HCT116 (cell line): ENCODE results near the gene CPA5. TPM values are rescaled to one million over a fixed set of nuclear protein-coding genes. Genes with fewer than 3 reads are reported as not detected.

Experiments used
- ATAC-seq: fragments of 200-7000 bp; cut with Tn5 transposase; 2 replicates; pipeline ENCODE4 v1.9.1; 2020; ENCODE audit warnings: mild to moderate bottlenecking, moderate library complexity
- BruUV-seq: library from RNA; stranded (reverse); fragments of 400-500 nt; replicated peaks from 2 replicates; lab custom pipeline; 2021; lab: Mats Ljungman, UMichigan
- CTCF ChIA-PET: fragments of 300-600 bp; sonication (Branson Sonifier 250); formaldehyde crosslinking; loops from one replicate; lab custom pipeline; 2021; ENCODE audit warnings: antibody characterized with exemption; lab: Charles Lee
- POLR2A ChIA-PET: fragments of 300-600, 350-600 bp; sonication (Branson Sonifier 250); formaldehyde crosslinking; loops from one replicate; lab custom pipeline; 2021; ENCODE audit warnings: antibody characterized with exemption; lab: Charles Lee
- RAD21 ChIA-PET, 2 experiments: fragments of 300-600 bp; sonication (Branson Sonifier 250); formaldehyde crosslinking; loops; one replicate each; lab custom pipeline; 2023; ENCODE audit warnings: low total read pairs in 2 of 2; ENCODE audit not compliant: uncharacterized antibody in 2 of 2, unreplicated experiment in 2 of 2, low non-redundant PET in 1 of 2; lab: Charles Lee
- DNase-seq: peaks from one replicate; pipeline ENCODE4 v3.0.0-alpha.2; 2010; ENCODE audit warnings: low read depth, low spot score
- H2AFZ ChIP-seq: fragments of 200-600 bp; shearing (Covaris generic), sonication (generic); 2 replicates; pipeline ENCODE4 v1.6.1; 2017; ENCODE audit warnings: low read depth, mixed run types, mixed read lengths, antibody characterized with exemption, low read length; ENCODE audit not compliant: poor library complexity, severe bottlenecking
- H3K27ac ChIP-seq: 2 replicates; pipeline ENCODE4 v1.5.1; 2012; ENCODE audit warnings: low read depth, low read length
- H3K27me3 ChIP-seq: fragments of 200-600 bp; sonication (generic); 2 replicates; pipeline ENCODE4 v1.6.1; 2016; ENCODE audit warnings: mixed run types, low read length, mixed read lengths; ENCODE audit not compliant: insufficient read depth
- H3K36me3 ChIP-seq, 2 experiments: fragments of 200-500 bp in 1 of 2; fragments of 200-600 bp in 1 of 2; sonication (Bioruptor generic) in 1 of 2; sonication (generic) in 1 of 2; 2 replicates each; pipeline versions ENCODE4 v1.5.1 to v1.6.1; 2014 to 2016; ENCODE audit warnings: low read length in 2 of 2, inconsistent platforms in 1 of 2, mixed read lengths in 1 of 2, mixed run types in 1 of 2; ENCODE audit not compliant: insufficient read depth in 2 of 2, control insufficient read depth in 1 of 2
- H3K4me1 ChIP-seq, 2 experiments: fragments of 200-600 bp in 1 of 2; sonication (generic) in 1 of 2; 2 replicates each; pipeline versions ENCODE4 v1.5.1 to v1.6.1; 2012 to 2017; ENCODE audit warnings: low read length in 2 of 2, inconsistent platforms in 1 of 2, mild to moderate bottlenecking in 1 of 2, mixed read lengths in 1 of 2, mixed run types in 1 of 2, moderate library complexity in 1 of 2; ENCODE audit not compliant: insufficient read depth in 2 of 2, control insufficient read depth in 1 of 2
- H3K4me2 ChIP-seq: fragments of 200-600 bp; sonication (generic); 2 replicates; pipeline ENCODE4 v1.6.1; 2017; ENCODE audit warnings: mixed run types, low read length, mixed read lengths
- H3K4me3 ChIP-seq, 2 experiments: fragments of 200-600 bp in 1 of 2; sonication (generic) in 1 of 2; replicated peaks in 1 of 2; 2 replicates each; pipeline ENCODE4 v1.5.1; 2011 to 2016; ENCODE audit warnings: low read length in 2 of 2, control low read depth in 1 of 2, low read depth in 1 of 2, mild to moderate bottlenecking in 1 of 2, mixed read lengths in 1 of 2, mixed run types in 1 of 2
- H3K79me2 ChIP-seq: fragments of 200-600 bp; sonication (generic); 2 replicates; pipeline ENCODE4 v1.6.1; 2017; ENCODE audit warnings: mild to moderate bottlenecking, mixed run types, low read length, moderate library complexity, mixed read lengths; ENCODE audit not compliant: insufficient read depth
- H3K9ac ChIP-seq: fragments of 200-600 bp; sonication (generic); 2 replicates; pipeline ENCODE4 v1.6.1; 2016; ENCODE audit warnings: low read length, mixed read lengths
- H3K9me2 ChIP-seq: fragments of 200-600 bp; sonication (generic), shearing (Covaris generic); 2 replicates; pipeline ENCODE4 v1.6.1; 2017; ENCODE audit warnings: mixed run types, mild to moderate bottlenecking, moderate library complexity; ENCODE audit not compliant: insufficient read depth
- H3K9me3 ChIP-seq, 2 experiments: fragments of 200-500 bp in 1 of 2; fragments of 200-600 bp in 1 of 2; sonication (Bioruptor generic) in 1 of 2; sonication (generic) in 1 of 2; 2 replicates each; pipeline ENCODE4 v1.6.1; 2014 to 2017; ENCODE audit warnings: low read length in 2 of 2, mixed read lengths in 2 of 2, inconsistent platforms in 1 of 2, low read depth in 1 of 2, mild to moderate bottlenecking in 1 of 2, mixed run types in 1 of 2, moderate library complexity in 1 of 2; ENCODE audit not compliant: control insufficient read depth in 1 of 2, insufficient read depth in 1 of 2
- H4K20me1 ChIP-seq: fragments of 200-600 bp; sonication (generic), shearing (Covaris generic); 2 replicates; pipeline ENCODE4 v1.6.1; 2017; ENCODE audit warnings: mixed run types, mild to moderate bottlenecking, moderate library complexity; ENCODE audit not compliant: insufficient read depth
- ATF3 ChIP-seq: IDR thresholded peaks from 2 replicates; pipeline ENCODE4 v1.6.1; 2012
- CBX3 ChIP-seq: IDR thresholded peaks from 2 replicates; pipeline ENCODE4 v1.6.1; 2012; ENCODE audit warnings: low read depth
- EZH2 ChIP-seq: fragments of 200-600 bp; sonication (generic); IDR thresholded peaks from 2 replicates; pipeline ENCODE4 v1.6.1; 2017; ENCODE audit warnings: antibody characterized with exemption, mixed run types
- FOSL1 ChIP-seq: IDR thresholded peaks from 2 replicates; pipeline ENCODE4 v1.6.1; 2012; ENCODE audit warnings: low read depth
- POLR2AphosphoS5 ChIP-seq: IDR thresholded peaks from 2 replicates; pipeline ENCODE4 v1.6.1; 2011; ENCODE audit warnings: mild to moderate bottlenecking, low read depth, low read length, moderate library complexity
- SRF ChIP-seq: IDR thresholded peaks from 2 replicates; pipeline ENCODE4 v1.6.1; 2012; ENCODE audit warnings: low read depth
- ZNF274 ChIP-seq: fragments of 200-500 bp; sonication (Bioruptor generic); IDR thresholded peaks from 2 replicates; pipeline ENCODE4 v1.6.1; 2014; ENCODE audit warnings: mild to moderate bottlenecking, low read depth, low read length, inconsistent platforms
- intact Hi-C: fragments of 100-400 bp; cut with micrococcal nuclease; formaldehyde crosslinking; loops from 2 replicates; pipeline ENCODE4 v1.10.0; 2022
- total RNA-seq: library from RNA; stranded (reverse); gene quantifications from one replicate; pipeline ENCODE4 v1.2.1, GENCODE V29; 2021; ENCODE audit not compliant: unreplicated experiment

CPA5 gene
- total RNA-seq, 1 experiment from 2014 or later = not detected

- Histone ChIP-seq H3K27me3 (no peaks in the 10 kb centered on the region), H3K36me3 (no peaks in the 10 kb centered on the region), H3K9me3 (no peaks in the 10 kb centered on the region), H2AFZ (no peak overlapping the region), H4K20me1 (no peaks in the 10 kb centered on the region), H3K4me3 (no peak overlapping the region)
- RAD21 ChIA-PET = no interaction called here
- DNase-seq = no peak
- TF ChIP-seq CBX3 = no peak
- TF ChIP-seq, all 23 proteins: peak for 0
- CTCF ChIA-PET = no interaction called here
- intact Hi-C loops = no loop called here
- no peaks in the 10 kb centered on the region for H3K9me2 ChIP-seq
- no peak overlapping the region for H3K9ac ChIP-seq
- H3K79me2 ChIP-seq = no peaks in the 10 kb centered on the region
- no peaks in the 10 kb centered on the region for H3K4me1 ChIP-seq
- BruUV-seq = no TSS peak
- POLR2A ChIA-PET = no interaction called here
- H3K27ac ChIP-seq = no peak overlapping the region
- H3K4me2 ChIP-seq = no peak overlapping the region
- ATAC-seq = no peak
These were observed 52.6 kb downstream of the CPA5 start for GRCh38 chr7:130397051-130397757.

DNA sequence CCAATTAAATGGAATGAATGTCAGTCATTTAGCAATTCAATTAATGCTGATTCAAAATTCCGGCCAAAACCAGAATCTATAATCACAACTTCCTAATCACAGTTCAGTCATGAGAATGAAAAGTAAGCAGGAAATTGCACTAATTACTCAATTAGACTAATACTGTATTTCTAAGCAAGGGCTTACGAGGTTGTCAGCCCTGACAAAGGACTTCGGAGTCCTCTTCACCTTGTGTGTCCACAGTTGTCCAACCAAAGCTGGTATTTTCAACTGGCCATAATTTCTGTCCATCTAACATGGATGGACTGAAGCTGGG lies 53.1 kb downstream of the CPA5 start:
- ChIA-PET POLR2A (no interaction called here), CTCF (no interaction called here), RAD21 (no interaction called here)
- no peak for DNase-seq
- Histone ChIP-seq H3K9me2 (no peaks in the 10 kb centered on the region), H2AFZ (no peak overlapping the region), H3K4me1 (no peaks in the 10 kb centered on the region), H3K9me3 (no peaks in the 10 kb centered on the region), H3K4me2 (no peak overlapping the region), H3K9ac (no peak overlapping the region), H3K27me3 (no peaks in the 10 kb centered on the region), H3K27ac (no peak overlapping the region), H3K4me3 (no peak overlapping the region), H3K79me2 (no peaks in the 10 kb centered on the region), H3K36me3 (no peaks in the 10 kb centered on the region), H4K20me1 (no peaks in the 10 kb centered on the region)
- no peak for ATAC-seq
- no TSS peak for BruUV-seq
- intact Hi-C loops = no loop called here
- TF ChIP-seq SRF (no peak), POLR2AphosphoS5 (no peak), ZNF274 (no peak), EZH2 (no peak), FOSL1 (no peak), ATF3 (no peak)
